Retinal pigment epithelial cell (primary cell): ENCODE data around the gene A4GNT.
"Not testable (repeated sequence)": the region's sequence is repeated elsewhere in the genome, so short reads cannot be mapped to it uniquely, and the experiment has no call there.

Experiments
- DNase-seq: peaks from one replicate; pipeline ENCODE4 v3.0.0-alpha.2; 2010; ENCODE audit warnings: low read depth
- H3K4me3 ChIP-seq: 2 replicates; pipeline ENCODE4 v1.5.1; 2011; ENCODE audit warnings: mild to moderate bottlenecking, low read length, control low read depth, moderate library complexity
- TF ChIP-seq, protein P1 (sequence below): conservative IDR thresholded peaks from 2 replicates; pipeline ENCODE4 v1.5.1; 2011; ENCODE audit warnings: low read depth, low read length, control low read depth, inconsistent platforms

Gene A4GNT

GRCh38 chr3:138157743-138158142 lies 25.6 kb upstream of the A4GNT start:
- TF ChIP-seq, protein P1, sequence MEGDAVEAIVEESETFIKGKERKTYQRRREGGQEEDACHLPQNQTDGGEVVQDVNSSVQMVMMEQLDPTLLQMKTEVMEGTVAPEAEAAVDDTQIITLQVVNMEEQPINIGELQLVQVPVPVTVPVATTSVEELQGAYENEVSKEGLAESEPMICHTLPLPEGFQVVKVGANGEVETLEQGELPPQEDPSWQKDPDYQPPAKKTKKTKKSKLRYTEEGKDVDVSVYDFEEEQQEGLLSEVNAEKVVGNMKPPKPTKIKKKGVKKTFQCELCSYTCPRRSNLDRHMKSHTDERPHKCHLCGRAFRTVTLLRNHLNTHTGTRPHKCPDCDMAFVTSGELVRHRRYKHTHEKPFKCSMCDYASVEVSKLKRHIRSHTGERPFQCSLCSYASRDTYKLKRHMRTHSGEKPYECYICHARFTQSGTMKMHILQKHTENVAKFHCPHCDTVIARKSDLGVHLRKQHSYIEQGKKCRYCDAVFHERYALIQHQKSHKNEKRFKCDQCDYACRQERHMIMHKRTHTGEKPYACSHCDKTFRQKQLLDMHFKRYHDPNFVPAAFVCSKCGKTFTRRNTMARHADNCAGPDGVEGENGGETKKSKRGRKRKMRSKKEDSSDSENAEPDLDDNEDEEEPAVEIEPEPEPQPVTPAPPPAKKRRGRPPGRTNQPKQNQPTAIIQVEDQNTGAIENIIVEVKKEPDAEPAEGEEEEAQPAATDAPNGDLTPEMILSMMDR = no peak
- no peak for DNase-seq
- no peak overlapping the region for H3K4me3 ChIP-seq

- no peak for DNase-seq
- H3K4me3 ChIP-seq = no peak overlapping the region
- TF ChIP-seq, protein P1 = no peak
Observed at GRCh38 chr3:138154534-138154933, 22.3 kb upstream of the A4GNT start.

DNA sequence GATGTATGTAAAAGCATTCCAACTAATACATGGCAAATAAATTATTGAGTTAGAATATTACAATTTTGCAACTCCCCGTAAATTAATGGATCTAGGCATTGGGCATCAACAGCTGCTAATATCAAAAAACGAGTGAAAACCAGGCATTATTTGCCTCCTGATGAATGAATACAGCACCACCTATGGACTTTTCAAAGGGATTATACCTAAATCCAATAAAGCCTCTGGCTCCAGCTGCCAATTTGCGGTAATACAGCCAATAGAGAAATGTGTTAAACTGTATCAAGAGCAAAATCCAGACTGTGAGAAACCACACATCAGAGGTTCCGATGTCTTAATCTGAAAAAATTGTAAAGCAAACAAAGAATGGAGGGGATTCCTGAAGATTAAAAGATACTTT lies 16.3 kb upstream of the A4GNT start:
- peak; percentile 17 for DNase-seq
- TF ChIP-seq, protein P1 = peak; percentile 22
- H3K4me3 ChIP-seq = no peak overlapping the region

GRCh38 chr3:138142181-138142580 lies 10.0 kb upstream of the A4GNT start:
- DNase-seq = not testable (repeated sequence)

DNA sequence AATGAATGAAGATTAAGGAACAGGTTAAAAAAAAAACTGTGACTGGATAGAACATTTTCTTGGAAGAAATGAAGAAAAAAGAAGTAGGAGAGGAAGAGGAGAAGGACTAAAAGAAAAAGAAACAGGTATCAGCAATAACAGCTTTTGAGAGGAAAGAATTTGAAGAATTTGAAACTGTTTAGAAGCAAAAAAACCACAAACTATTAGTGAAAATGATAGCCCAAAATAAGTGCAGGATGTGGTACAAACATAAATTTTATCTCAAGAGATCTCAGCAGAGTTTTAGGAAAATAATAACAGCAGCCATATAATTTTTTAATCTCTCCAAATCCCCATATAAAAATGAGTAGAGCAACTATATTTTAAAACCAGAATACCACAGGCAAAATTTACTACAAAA lies 8.8 kb upstream of the A4GNT start:
- no peak overlapping the region for H3K4me3 ChIP-seq
- no peak for DNase-seq
- TF ChIP-seq, protein P1 = no peak

More at GRCh38 chr3:138142181-138142580, 10.0 kb upstream of the A4GNT start:
- H3K4me3 ChIP-seq = not testable (repeated sequence)

- TF ChIP-seq, protein P1 = no peak
- H3K4me3 ChIP-seq = no peak overlapping the region
- DNase-seq = no peak
Observed at GRCh38 chr3:138139691-138140090, 7.5 kb upstream of the A4GNT start.

GRCh38 chr3:138137861-138138260 lies 5.7 kb upstream of the A4GNT start:
- no peak overlapping the region for H3K4me3 ChIP-seq
- TF ChIP-seq, protein P1 = no peak
- no peak for DNase-seq

- TF ChIP-seq, protein P1 = no peak
- DNase-seq = no peak
- H3K4me3 ChIP-seq = no peak overlapping the region
Observed at GRCh38 chr3:138136201-138136600, 4.0 kb upstream of the A4GNT start.
